Measurements from ENCODE around the gene LRRC4B.

Gene LRRC4B

GRCh38 chr19:50501186-50501567 is 67.1 kb downstream of the LRRC4B start:
- DNase-seq: no peak

GRCh38 chr19:50500753-50501151 is 67.5 kb downstream of the LRRC4B start:
- no peak for DNase-seq

- peak; percentile 27 for DNase-seq
Measured at GRCh38 chr19:50500060-50500752, 68.0 kb downstream of the LRRC4B start.

GRCh38 chr19:50498219-50499056 is 69.8 kb downstream of the LRRC4B start:
- no peak for DNase-seq

GRCh38 chr19:50497022-50497405 is 71.2 kb downstream of the LRRC4B start:
- DNase-seq: no peak

- DNase-seq: no peak
Measured at GRCh38 chr19:50496189-50497021, 71.8 kb downstream of the LRRC4B start.

- DNase-seq: no peak
Measured at GRCh38 chr19:50495020-50495531, 73.2 kb downstream of the LRRC4B start.

- DNase-seq: no peak
Measured at GRCh38 chr19:50494186-50495019, 73.8 kb downstream of the LRRC4B start.

- DNase-seq: no peak
Measured at GRCh38 chr19:50493171-50493570, 75.1 kb downstream of the LRRC4B start.

- DNase-seq: no peak
Measured at GRCh38 chr19:50492303-50493052, 75.8 kb downstream of the LRRC4B start.

- DNase-seq: no peak
Measured at GRCh38 chr19:50490991-50491472, 77.2 kb downstream of the LRRC4B start.

GRCh38 chr19:50490411-50490811 is 77.8 kb downstream of the LRRC4B start:
- DNase-seq: no peak

GRCh38 chr19:50489461-50490011 is 78.7 kb downstream of the LRRC4B start:
- no peak for DNase-seq

GRCh38 chr19:50488389-50489194 is 79.6 kb downstream of the LRRC4B start:
- no peak for DNase-seq

- DNase-seq: no peak
Measured at GRCh38 chr19:50486823-50487515, 81.3 kb downstream of the LRRC4B start.

- no peak for DNase-seq
Measured at GRCh38 chr19:50485284-50485955, 82.8 kb downstream of the LRRC4B start.

GRCh38 chr19:50482916-50483315 is 85.3 kb downstream of the LRRC4B start:
- DNase-seq: no peak

GRCh38 chr19:50482271-50482855 is 85.9 kb downstream of the LRRC4B start:
- DNase-seq: no peak
